Neural progenitor cell (in vitro differentiated cells): ENCODE measurements around the gene DISP3. TPM values are rescaled to one million over a fixed set of nuclear protein-coding genes. Genes with fewer than 3 reads are reported as not detected.

ENCODE experiments used
- DNase-seq: peaks from one replicate; pipeline ENCODE4 v3.0.0-alpha.2; 2016; ENCODE audit warnings: low spot score
- H2AFZ ChIP-seq: fragments of 200-600 bp; sonication (generic); replicated peaks from 2 replicates; pipeline ENCODE4 v1.6.1; 2016; ENCODE audit warnings: antibody characterized with exemption
- H3F3A ChIP-seq: fragments of 200-600 bp; sonication (generic); 2 replicates; pipeline ENCODE4 v1.6.1; 2016; ENCODE audit warnings: antibody characterized with exemption, low read depth
- H3K27ac ChIP-seq: fragments of 200-600 bp; sonication (generic); 2 replicates; pipeline ENCODE4 v1.5.1; 2016; ENCODE audit warnings: mild to moderate bottlenecking
- H3K27me3 ChIP-seq: fragments of 200-600 bp; sonication (generic); 2 replicates; pipeline ENCODE4 v1.6.1; 2016; ENCODE audit warnings: mild to moderate bottlenecking, moderate library complexity
- H3K36me3 ChIP-seq: fragments of 200-600 bp; sonication (generic); 2 replicates; pipeline ENCODE4 v1.5.1; 2016
- H3K4me1 ChIP-seq: fragments of 200-600 bp; sonication (generic); 2 replicates; pipeline ENCODE4 v1.6.1; 2016; ENCODE audit warnings: mixed run types
- H3K4me2 ChIP-seq: fragments of 200-600 bp; sonication (generic); 2 replicates; pipeline ENCODE4 v1.6.1; 2016
- H3K4me3 ChIP-seq: fragments of 200-600 bp; sonication (generic); 2 replicates; pipeline ENCODE4 v1.5.1; 2016
- H3K79me2 ChIP-seq: fragments of 200-600 bp; sonication (generic); 2 replicates; pipeline ENCODE4 v1.6.1; 2016; ENCODE audit warnings: low read depth
- H3K9ac ChIP-seq: fragments of 200-600 bp; sonication (generic); 2 replicates; pipeline ENCODE4 v1.6.1; 2016
- H3K9me3 ChIP-seq: fragments of 200-600 bp; sonication (generic); 2 replicates; pipeline ENCODE4 v1.5.1; 2016; ENCODE audit warnings: low read depth
- H4K20me1 ChIP-seq: fragments of 200-600 bp; sonication (generic); 2 replicates; pipeline ENCODE4 v1.6.1; 2016; ENCODE audit warnings: low read depth
- H3K27ac Mint-ChIP-seq: 3 replicates; pipeline ENCODE4 v1.8.0; 2021; ENCODE audit warnings: mixed read lengths
- H3K27me3 Mint-ChIP-seq: 2 replicates; pipeline ENCODE4 v1.8.0; 2022; ENCODE audit warnings: low read depth, mild to moderate bottlenecking, inconsistent platforms, moderate library complexity, mixed read lengths; ENCODE audit not compliant: insufficient read depth
- H3K36me3 Mint-ChIP-seq: 3 replicates; pipeline ENCODE4 v1.8.0; 2021; ENCODE audit warnings: mixed read lengths
- H3K4me1 Mint-ChIP-seq: 3 replicates; pipeline ENCODE4 v1.8.0; 2021; ENCODE audit warnings: mixed read lengths
- H3K4me3 Mint-ChIP-seq: 3 replicates; pipeline ENCODE4 v1.8.0; 2021; ENCODE audit warnings: mild to moderate bottlenecking, moderate library complexity, mixed read lengths
- H3K9me3 Mint-ChIP-seq: 3 replicates; pipeline ENCODE4 v1.8.0; 2020; ENCODE audit warnings: mixed read lengths
- CTCF ChIP-seq: fragments of 200-600 bp; sonication (generic); IDR thresholded peaks from 2 replicates; pipeline ENCODE4 v1.5.1; 2017; ENCODE audit warnings: antibody characterized with exemption, mild to moderate bottlenecking
- EZH2 ChIP-seq: fragments of 200-600 bp; sonication (generic); IDR thresholded peaks from 2 replicates; pipeline ENCODE4 v1.6.1; 2017; ENCODE audit warnings: antibody characterized with exemption, mild to moderate bottlenecking, moderate library complexity
- EZH2phosphoT487 ChIP-seq: fragments of 200-600 bp; sonication (generic); IDR thresholded peaks from 2 replicates; pipeline ENCODE4 v1.6.1; 2017; ENCODE audit warnings: antibody characterized with exemption
- total RNA-seq: library from RNA; depleted of rRNA; stranded (reverse); fragments of >200 nt; gene quantifications from 2 replicates; pipeline ENCODE4 v1.2.3, GENCODE V29; 2015; ENCODE audit warnings: low replicate concordance

Gene DISP3, protein sequence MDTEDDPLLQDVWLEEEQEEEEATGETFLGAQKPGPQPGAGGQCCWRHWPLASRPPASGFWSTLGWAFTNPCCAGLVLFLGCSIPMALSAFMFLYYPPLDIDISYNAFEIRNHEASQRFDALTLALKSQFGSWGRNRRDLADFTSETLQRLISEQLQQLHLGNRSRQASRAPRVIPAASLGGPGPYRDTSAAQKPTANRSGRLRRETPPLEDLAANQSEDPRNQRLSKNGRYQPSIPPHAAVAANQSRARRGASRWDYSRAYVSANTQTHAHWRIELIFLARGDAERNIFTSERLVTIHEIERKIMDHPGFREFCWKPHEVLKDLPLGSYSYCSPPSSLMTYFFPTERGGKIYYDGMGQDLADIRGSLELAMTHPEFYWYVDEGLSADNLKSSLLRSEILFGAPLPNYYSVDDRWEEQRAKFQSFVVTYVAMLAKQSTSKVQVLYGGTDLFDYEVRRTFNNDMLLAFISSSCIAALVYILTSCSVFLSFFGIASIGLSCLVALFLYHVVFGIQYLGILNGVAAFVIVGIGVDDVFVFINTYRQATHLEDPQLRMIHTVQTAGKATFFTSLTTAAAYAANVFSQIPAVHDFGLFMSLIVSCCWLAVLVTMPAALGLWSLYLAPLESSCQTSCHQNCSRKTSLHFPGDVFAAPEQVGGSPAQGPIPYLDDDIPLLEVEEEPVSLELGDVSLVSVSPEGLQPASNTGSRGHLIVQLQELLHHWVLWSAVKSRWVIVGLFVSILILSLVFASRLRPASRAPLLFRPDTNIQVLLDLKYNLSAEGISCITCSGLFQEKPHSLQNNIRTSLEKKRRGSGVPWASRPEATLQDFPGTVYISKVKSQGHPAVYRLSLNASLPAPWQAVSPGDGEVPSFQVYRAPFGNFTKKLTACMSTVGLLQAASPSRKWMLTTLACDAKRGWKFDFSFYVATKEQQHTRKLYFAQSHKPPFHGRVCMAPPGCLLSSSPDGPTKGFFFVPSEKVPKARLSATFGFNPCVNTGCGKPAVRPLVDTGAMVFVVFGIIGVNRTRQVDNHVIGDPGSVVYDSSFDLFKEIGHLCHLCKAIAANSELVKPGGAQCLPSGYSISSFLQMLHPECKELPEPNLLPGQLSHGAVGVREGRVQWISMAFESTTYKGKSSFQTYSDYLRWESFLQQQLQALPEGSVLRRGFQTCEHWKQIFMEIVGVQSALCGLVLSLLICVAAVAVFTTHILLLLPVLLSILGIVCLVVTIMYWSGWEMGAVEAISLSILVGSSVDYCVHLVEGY (N-terminal part only)
- 2.0 and 3.4 TPM in 2 replicates for total RNA-seq

GRCh38 chr1:11478571-11479374 lies at the start of gene DISP3:
Gene DISP3, plus strand, starts transcription at chr1:11479155. Its CDS starts 21,838 bp downstream, at chr1:11500993.
- peaks cover 6% of the 10 kb centered on the region for H3K4me1 ChIP-seq
- H3K4me2 ChIP-seq: peak within 1 kb of the TSS; percentile 99
- H3K79me2 ChIP-seq: no peaks in the 10 kb centered on the region
- no peaks in the 10 kb centered on the region for H3K36me3 ChIP-seq
- H3K4me3 Mint-ChIP-seq: peak within 1 kb of the TSS; percentile 88
- TF ChIP-seq EZH2: peak; percentile 9
- TF ChIP-seq EZH2phosphoT487: no peak
- TF ChIP-seq CTCF: peak; percentile 77
- H3K27me3 Mint-ChIP-seq: peaks cover 31% of the 10 kb centered on the region
- DNase-seq: peak; percentile 96
- H3K9me3 Mint-ChIP-seq: no peaks in the 10 kb centered on the region
- peaks cover 2% of the 10 kb centered on the region for H3K36me3 Mint-ChIP-seq
- no peaks in the 10 kb centered on the region for H3K9me3 ChIP-seq
- H4K20me1 ChIP-seq: peaks cover 55% of the 10 kb centered on the region
- H3K27ac Mint-ChIP-seq: peak within 1 kb of the TSS; percentile 63
- peaks cover 13% of the 10 kb centered on the region for H3K4me1 Mint-ChIP-seq
- H2AFZ ChIP-seq: peak within 1 kb of the TSS; percentile 99
- H3K9ac ChIP-seq: peak within 1 kb of the TSS; percentile 98
- peaks cover 62% of the 10 kb centered on the region for H3K27me3 ChIP-seq
- peak within 1 kb of the TSS; percentile 96 for H3K4me3 ChIP-seq
- no peaks in the 10 kb centered on the region for H3F3A ChIP-seq
- H3K27ac ChIP-seq: peak within 1 kb of the TSS; percentile 99

GRCh38 chr1:11429226-11429625 lies 49.7 kb upstream of the DISP3 start:
- no peak for DNase-seq
- Histone ChIP-seq H3K9ac (no peak overlapping the region), H2AFZ (no peak overlapping the region), H3K79me2 (no peaks in the 10 kb centered on the region), H3K27me3 (no peaks in the 10 kb centered on the region), H4K20me1 (no peaks in the 10 kb centered on the region), H3K9me3 (no peaks in the 10 kb centered on the region), H3F3A (no peaks in the 10 kb centered on the region), H3K36me3 (no peaks in the 10 kb centered on the region), H3K4me3 (no peak overlapping the region), H3K4me1 (peaks cover 8% of the 10 kb centered on the region), H3K27ac (no peak overlapping the region), H3K4me2 (no peak overlapping the region)
- H3K36me3 Mint-ChIP-seq: no peaks in the 10 kb centered on the region
- H3K4me3 Mint-ChIP-seq: no peak overlapping the region
- no peak for TF ChIP-seq EZH2phosphoT487
- no peak for TF ChIP-seq CTCF
- TF ChIP-seq EZH2: no peak
- peak overlapping the region; percentile 83 for H3K27ac Mint-ChIP-seq
- H3K27me3 Mint-ChIP-seq: peaks cover 7% of the 10 kb centered on the region
- peaks cover 19% of the 10 kb centered on the region for H3K4me1 Mint-ChIP-seq
- no peaks in the 10 kb centered on the region for H3K9me3 Mint-ChIP-seq

- Mint-ChIP-seq H3K9me3 (no peaks in the 10 kb centered on the region), H3K36me3 (no peaks in the 10 kb centered on the region), H3K27ac (no peak overlapping the region), H3K4me3 (no peak overlapping the region), H3K4me1 (peaks cover 17% of the 10 kb centered on the region), H3K27me3 (peaks cover 7% of the 10 kb centered on the region)
- Histone ChIP-seq H3F3A (no peaks in the 10 kb centered on the region), H3K79me2 (no peaks in the 10 kb centered on the region), H3K4me1 (peaks cover 8% of the 10 kb centered on the region), H3K27ac (no peak overlapping the region), H3K27me3 (no peaks in the 10 kb centered on the region), H3K4me3 (no peak overlapping the region), H2AFZ (no peak overlapping the region), H3K9me3 (no peaks in the 10 kb centered on the region), H4K20me1 (no peaks in the 10 kb centered on the region), H3K4me2 (no peak overlapping the region), H3K9ac (no peak overlapping the region), H3K36me3 (no peaks in the 10 kb centered on the region)
- no peak for DNase-seq
- TF ChIP-seq EZH2: no peak
- TF ChIP-seq EZH2phosphoT487: no peak
- no peak for TF ChIP-seq CTCF
Observed at GRCh38 chr1:11429935-11430334, 49.0 kb upstream of the DISP3 start.
